ENCODE data around the gene SLC12A3.

DNA sequence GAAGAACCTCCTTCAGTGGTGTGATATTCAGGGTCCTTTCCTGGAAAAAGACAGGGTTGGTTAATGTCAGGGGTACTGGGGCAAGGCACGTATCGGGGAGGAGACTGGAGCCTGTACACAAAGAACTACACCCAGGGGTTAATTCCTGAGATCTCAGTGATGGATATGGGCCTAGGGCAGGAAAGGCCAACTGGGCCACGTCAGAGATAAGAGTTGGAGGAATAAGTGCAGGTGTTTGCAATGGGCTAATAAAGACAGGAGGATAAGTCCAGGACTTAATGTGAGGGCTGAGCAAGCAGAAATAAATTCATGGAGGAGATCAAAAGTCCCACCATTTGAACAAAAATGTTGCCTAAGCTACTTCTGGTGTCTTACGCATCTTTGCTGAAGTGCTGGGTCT lies 56.6 kb downstream of the SLC12A3 start:
- TF ChIP-seq EZH2 (IDR thresholded peaks at IDR 0.05; ENCODE audit: low read length, missing control alignments): no peak
- TF ChIP-seq CTCF (conservative IDR thresholded peaks at IDR 0.05 in 1 of 2, IDR thresholded peaks at IDR 0.05 in 1 of 2; ENCODE audit: low read depth in 1 of 2, low read length in 2 of 2): no peak

Measured in fibroblast of lung (primary cell).